Glutamatergic neuron (in vitro differentiated cells): ENCODE measurements around the gene SALL1. TPM values are rescaled to one million over a fixed set of nuclear protein-coding genes. Genes with fewer than 3 reads are reported as not detected.

Experiments
- DNase-seq: peaks from one replicate; pipeline ENCODE4 v3.0.0; 2022
- H3K27ac Mint-ChIP-seq: one replicate; pipeline ENCODE4 v1.8.0; 2020; ENCODE audit warnings: mild to moderate bottlenecking, mixed read lengths, inconsistent platforms; ENCODE audit not compliant: unreplicated experiment
- H3K27me3 Mint-ChIP-seq: one replicate; pipeline ENCODE4 v1.8.0; 2020; ENCODE audit warnings: mild to moderate bottlenecking, moderate library complexity, mixed read lengths, inconsistent platforms; ENCODE audit not compliant: unreplicated experiment
- H3K36me3 Mint-ChIP-seq: one replicate; pipeline ENCODE4 v1.8.0; 2020; ENCODE audit warnings: mild to moderate bottlenecking, mixed read lengths, inconsistent platforms; ENCODE audit not compliant: unreplicated experiment
- H3K4me1 Mint-ChIP-seq: one replicate; pipeline ENCODE4 v1.8.0; 2020; ENCODE audit warnings: mild to moderate bottlenecking, low read depth, mixed read lengths, inconsistent platforms; ENCODE audit not compliant: unreplicated experiment
- H3K4me3 Mint-ChIP-seq: one replicate; pipeline ENCODE4 v1.8.0; 2020; ENCODE audit warnings: mild to moderate bottlenecking, mixed read lengths, inconsistent platforms; ENCODE audit not compliant: unreplicated experiment
- H3K9me3 Mint-ChIP-seq: one replicate; pipeline ENCODE4 v1.8.0; 2020; ENCODE audit warnings: mild to moderate bottlenecking, moderate library complexity, mixed read lengths, inconsistent platforms; ENCODE audit not compliant: unreplicated experiment
- CTCF ChIP-seq: fragments of 200-600 bp; sonication (generic); IDR thresholded peaks from one replicate; pipeline ENCODE4 v1.5.0; 2021; ENCODE audit not compliant: partially characterized antibody, unreplicated experiment
- total RNA-seq: library from RNA; stranded (reverse); fragmentation: NEBNext Ultra II Directional; extraction: Animal tissue kit (Norgen Biotek cat#: 25700); gene quantifications from one replicate; pipeline ENCODE4 v1.2.1, GENCODE V29; 2021; ENCODE audit not compliant: unreplicated experiment

Gene SALL1
- total RNA-seq, 1 donor from 2014 or later, result 35.7 TPM

GRCh38 chr16:51164574-51164973 is 13.5 kb upstream of the SALL1 start:
- TF ChIP-seq CTCF, result no peak
- no peak overlapping the region for H3K4me3 Mint-ChIP-seq
- no peaks in the 10 kb centered on the region for H3K36me3 Mint-ChIP-seq
- peak overlapping the region; percentile 3 for H3K27ac Mint-ChIP-seq
- H3K4me1 Mint-ChIP-seq, result peaks cover 42% of the 10 kb centered on the region
- H3K27me3 Mint-ChIP-seq, result peaks cover 10% of the 10 kb centered on the region
- DNase-seq, result no peak
- H3K9me3 Mint-ChIP-seq, result peaks cover 8% of the 10 kb centered on the region

GRCh38 chr16:51163894-51164566 is 13.0 kb upstream of the SALL1 start:
- Mint-ChIP-seq H3K27me3 (peaks cover 10% of the 10 kb centered on the region), H3K9me3 (peaks cover 8% of the 10 kb centered on the region), H3K27ac (peak overlapping the region; percentile 91), H3K36me3 (no peaks in the 10 kb centered on the region), H3K4me1 (peaks cover 48% of the 10 kb centered on the region), H3K4me3 (no peak overlapping the region)
- TF ChIP-seq CTCF, result no peak
- no peak for DNase-seq

- H3K27me3 Mint-ChIP-seq, result peaks cover 10% of the 10 kb centered on the region
- H3K9me3 Mint-ChIP-seq, result peaks cover 10% of the 10 kb centered on the region
- H3K36me3 Mint-ChIP-seq, result no peaks in the 10 kb centered on the region
- peak overlapping the region; percentile 91 for H3K27ac Mint-ChIP-seq
- no peak for TF ChIP-seq CTCF
- DNase-seq, result no peak
- peaks cover 54% of the 10 kb centered on the region for H3K4me1 Mint-ChIP-seq
- no peak overlapping the region for H3K4me3 Mint-ChIP-seq
These were observed 12.3 kb upstream of the SALL1 start for GRCh38 chr16:51163366-51163765.

- H3K27me3 Mint-ChIP-seq, result peaks cover 10% of the 10 kb centered on the region
- H3K9me3 Mint-ChIP-seq, result peaks cover 10% of the 10 kb centered on the region
- peaks cover 61% of the 10 kb centered on the region for H3K4me1 Mint-ChIP-seq
These were observed 10.5 kb upstream of the SALL1 start for GRCh38 chr16:51161440-51162195.

More at GRCh38 chr16:51161440-51162195, 10.5 kb upstream of the SALL1 start:
- no peak for TF ChIP-seq CTCF
- peak overlapping the region; percentile 13 for H3K27ac Mint-ChIP-seq
- no peak overlapping the region for H3K4me3 Mint-ChIP-seq
- DNase-seq, result no peak
- no peaks in the 10 kb centered on the region for H3K36me3 Mint-ChIP-seq
